Measurements from ENCODE around the gene GFPT2.

GFPT2 gene

GRCh38 chr5:180332861-180333260 lies 20.3 kb downstream of the GFPT2 start:
- no peak for DNase-seq

DNA sequence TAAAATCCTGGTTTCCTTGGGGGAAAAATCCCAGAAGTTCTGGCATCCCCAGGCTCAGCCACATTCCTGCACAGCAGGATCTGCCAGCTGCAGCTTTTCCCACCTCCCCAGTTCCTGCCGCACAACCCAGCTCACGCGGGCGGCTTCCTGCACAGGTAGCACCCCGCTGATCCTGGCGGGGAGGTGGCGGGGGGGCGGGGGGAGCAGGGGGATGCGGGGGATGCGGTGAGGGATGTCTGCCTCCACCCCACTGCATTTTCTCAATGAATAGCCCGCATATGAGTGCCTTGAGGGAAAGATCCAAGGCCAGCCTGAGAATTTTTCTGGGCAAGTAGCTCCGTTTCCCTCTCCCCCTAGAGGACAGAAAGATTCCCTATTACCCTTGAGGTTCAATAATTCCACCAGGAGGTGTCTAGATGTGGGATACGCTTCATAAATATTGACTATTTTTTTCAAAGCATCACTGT lies 21.1 kb downstream of the GFPT2 start:
- DNase-seq = peak; percentile 82

DNA sequence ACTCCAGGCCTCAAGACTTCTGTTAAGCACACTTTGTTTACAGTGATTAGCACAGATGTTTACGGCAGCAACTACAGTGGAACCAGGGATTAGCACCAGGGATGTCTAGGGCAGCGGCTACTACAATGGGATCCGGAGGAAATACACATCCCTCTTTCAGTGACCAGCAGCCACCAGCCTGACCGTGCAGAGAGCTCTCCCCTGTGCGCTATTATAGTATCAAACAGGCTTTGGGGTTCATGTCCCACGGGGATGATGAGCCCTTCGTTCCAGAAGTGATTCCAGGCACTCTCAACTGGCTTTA lies 21.5 kb downstream of the GFPT2 start:
- DNase-seq = no peak

- peak; percentile 100 for DNase-seq
Measured at GRCh38 chr5:180330810-180331646, 22.1 kb downstream of the GFPT2 start.

GRCh38 chr5:180330270-180330648 lies 22.9 kb downstream of the GFPT2 start:
- no peak for DNase-seq

DNA sequence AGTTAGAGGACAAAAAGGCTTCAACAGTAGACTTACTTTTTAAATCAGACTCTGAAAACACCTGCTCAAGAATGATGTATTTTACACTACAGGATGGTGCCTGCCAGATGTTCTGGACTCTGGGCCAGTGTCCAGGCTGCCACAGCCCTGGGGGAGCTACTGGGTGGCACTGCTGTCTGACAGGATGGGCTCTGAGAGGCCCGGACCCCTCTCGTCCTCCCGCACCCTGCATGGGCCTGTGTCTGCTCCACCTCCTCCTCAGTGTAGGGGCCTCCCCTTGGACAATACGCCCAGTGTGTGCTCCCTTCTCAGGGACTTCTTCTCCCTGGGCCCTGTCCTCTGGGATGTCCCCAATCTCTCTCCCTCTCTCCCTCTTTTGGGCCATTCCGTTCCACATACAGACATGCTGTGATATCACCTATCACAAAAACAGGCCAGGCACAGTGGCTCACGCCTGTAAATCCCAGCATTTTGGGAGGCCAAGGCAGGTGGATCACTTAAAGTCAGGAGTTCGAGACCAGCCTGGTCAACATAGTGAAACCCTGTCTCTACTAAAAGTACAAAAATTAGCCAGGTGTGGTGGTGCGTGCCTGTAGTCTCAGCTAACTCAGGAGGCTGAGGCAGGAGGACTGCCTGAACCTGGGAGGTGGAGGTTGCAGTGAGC lies 23.4 kb downstream of the GFPT2 start:
- no peak for DNase-seq

DNA sequence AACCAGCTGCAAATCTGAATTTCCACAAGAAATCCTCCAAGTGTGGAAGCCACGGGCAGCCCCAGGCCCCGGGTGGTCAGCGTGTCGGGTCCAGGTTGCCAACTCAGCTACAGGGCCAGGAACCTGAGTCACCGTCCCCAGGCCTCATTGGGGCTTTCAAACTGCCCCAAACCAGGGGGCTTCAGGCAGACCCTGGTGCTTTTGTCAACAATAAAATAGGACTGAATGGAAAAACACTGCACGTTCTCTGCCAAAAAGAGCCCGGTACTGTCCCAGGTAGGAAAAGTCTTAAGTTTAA lies 24.0 kb downstream of the GFPT2 start:
- no peak for DNase-seq

GRCh38 chr5:180328296-180329137 lies 24.6 kb downstream of the GFPT2 start:
- peak; percentile 56 for DNase-seq

GRCh38 chr5:180326989-180327565 lies 26.1 kb downstream of the GFPT2 start:
- no peak for DNase-seq

DNA sequence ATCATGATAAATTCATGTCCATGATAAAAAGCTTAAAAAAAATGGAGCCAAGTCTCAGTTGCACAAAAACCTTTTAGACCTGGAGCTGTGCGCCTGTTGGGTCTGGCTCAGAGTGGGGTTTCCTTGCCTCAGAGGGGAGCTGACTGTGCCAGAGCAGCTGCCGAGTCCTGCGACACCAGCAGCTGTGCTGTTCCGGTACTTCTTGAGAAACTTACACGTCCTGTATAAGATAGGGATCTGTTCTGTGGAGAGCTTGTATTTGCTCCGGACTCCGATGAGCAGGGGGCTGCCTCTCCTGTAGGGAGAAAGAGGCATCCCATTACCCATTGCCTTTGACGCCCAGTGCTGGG lies 28.6 kb downstream of the GFPT2 start:
- no peak for DNase-seq

DNA sequence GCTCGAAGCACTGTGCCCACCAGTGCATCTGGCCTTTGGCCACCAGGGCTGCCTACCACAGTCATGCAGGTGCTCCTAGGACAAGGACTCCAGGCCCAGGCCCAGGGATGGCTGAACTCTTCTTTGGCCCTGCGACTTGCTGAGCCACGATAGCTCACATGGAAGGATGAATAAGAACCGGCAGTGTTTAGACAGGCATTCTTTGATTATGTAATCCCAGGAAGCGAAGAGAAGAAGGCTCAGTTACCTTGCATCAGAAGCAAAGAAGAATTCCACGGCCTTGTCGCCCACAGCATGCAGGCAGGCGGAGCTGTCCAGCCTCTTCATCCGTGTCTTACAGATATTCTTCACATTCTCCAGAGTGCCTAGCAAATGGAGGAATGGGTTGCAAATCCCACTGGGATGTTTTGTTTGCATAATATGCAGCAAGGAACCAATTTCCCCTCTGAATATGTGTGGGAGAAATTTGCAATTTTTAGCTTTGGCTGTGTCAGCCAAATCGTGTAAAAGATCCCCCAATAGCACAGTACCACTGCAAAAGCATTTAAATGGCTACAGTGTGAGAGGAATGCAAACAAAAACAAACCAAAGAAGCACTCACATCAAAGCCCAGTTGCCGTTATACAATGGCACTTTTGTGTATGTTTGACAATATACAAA lies 29.1 kb downstream of the GFPT2 start:
- DNase-seq = peak; percentile 70

- DNase-seq = no peak
Measured at GRCh38 chr5:180323160-180323559, 30.0 kb downstream of the GFPT2 start.

DNA sequence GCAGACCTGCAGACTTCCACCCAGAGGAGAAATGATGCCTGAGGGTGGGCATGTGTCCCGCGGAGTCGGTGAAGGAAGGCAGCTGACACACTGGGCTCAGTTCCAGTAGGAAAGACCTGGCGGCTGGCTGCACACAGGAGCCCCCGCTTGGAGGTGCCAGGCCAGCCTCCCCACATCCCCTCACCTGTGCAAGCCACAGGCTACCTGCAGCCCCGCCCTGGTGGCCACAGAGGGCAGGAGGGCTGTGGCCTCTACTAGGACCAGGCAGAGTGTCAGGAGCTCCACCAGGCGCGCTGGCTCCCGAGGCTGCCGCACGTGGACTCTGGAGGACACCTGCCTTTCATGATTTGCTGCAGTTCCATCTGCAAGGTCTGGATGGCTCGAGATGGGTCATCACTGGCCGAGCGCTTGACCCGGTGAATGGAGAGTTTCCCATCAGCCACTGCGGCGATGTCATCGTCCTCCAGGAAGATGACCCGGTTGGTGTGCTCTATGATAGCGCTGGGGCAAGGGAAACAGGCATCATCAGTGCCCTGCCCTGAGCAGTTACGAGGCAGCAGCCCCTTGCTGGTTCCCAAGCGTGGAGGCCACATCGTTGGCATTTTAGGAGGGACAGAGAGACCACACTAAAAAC lies 34.6 kb downstream of the GFPT2 start:
- DNase-seq = no peak

DNA sequence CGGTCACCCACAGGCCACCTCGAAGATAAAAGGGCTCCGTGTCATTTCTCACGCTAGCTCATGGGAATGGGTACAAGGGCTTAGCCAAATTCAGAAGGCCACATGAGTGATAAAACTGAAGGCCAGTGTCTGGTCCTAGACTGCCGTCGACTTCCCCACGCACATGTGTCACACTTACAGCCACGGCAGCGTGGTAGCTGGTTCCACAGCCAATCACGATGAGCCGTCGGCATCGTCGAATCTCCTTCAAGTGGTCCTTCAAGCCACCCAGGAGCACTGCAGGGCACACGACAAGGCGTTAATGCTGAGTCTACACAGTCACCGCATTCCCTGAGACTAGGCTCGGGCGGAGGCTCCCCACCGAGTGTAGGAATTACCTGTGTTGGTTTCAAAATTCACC lies 36.5 kb downstream of the GFPT2 start:
- no peak for DNase-seq

DNA sequence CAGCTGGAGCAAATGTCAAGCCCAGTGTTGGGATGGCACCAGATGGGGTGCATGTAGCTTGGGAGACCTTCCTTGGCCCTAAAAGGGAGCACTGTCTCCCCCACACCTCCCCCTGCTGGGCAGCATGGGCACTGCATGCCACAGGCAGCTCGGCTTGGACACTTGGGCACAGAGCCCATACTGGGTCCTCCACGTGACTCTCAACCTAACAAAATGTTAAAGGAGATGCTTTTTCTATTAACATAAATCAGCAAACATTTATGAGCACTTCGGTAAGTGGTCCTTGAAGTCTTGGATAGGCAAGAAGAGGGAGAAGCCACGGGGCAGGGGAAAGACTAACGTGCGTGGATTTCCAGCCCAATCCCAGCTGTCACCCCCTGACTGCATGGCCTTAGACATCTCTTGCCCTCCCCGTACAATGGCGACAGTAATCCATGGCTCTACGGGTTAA lies 37.3 kb downstream of the GFPT2 start:
- no peak for DNase-seq

- DNase-seq = no peak
Measured at GRCh38 chr5:180313677-180314505, 39.2 kb downstream of the GFPT2 start.

GRCh38 chr5:180311216-180311615 lies 41.9 kb downstream of the GFPT2 start:
- no peak for DNase-seq

GRCh38 chr5:180306796-180307195 lies 46.3 kb downstream of the GFPT2 start:
- no peak for DNase-seq

GRCh38 chr5:180305481-180305880 lies 47.7 kb downstream of the GFPT2 start:
- no peak for DNase-seq

DNA sequence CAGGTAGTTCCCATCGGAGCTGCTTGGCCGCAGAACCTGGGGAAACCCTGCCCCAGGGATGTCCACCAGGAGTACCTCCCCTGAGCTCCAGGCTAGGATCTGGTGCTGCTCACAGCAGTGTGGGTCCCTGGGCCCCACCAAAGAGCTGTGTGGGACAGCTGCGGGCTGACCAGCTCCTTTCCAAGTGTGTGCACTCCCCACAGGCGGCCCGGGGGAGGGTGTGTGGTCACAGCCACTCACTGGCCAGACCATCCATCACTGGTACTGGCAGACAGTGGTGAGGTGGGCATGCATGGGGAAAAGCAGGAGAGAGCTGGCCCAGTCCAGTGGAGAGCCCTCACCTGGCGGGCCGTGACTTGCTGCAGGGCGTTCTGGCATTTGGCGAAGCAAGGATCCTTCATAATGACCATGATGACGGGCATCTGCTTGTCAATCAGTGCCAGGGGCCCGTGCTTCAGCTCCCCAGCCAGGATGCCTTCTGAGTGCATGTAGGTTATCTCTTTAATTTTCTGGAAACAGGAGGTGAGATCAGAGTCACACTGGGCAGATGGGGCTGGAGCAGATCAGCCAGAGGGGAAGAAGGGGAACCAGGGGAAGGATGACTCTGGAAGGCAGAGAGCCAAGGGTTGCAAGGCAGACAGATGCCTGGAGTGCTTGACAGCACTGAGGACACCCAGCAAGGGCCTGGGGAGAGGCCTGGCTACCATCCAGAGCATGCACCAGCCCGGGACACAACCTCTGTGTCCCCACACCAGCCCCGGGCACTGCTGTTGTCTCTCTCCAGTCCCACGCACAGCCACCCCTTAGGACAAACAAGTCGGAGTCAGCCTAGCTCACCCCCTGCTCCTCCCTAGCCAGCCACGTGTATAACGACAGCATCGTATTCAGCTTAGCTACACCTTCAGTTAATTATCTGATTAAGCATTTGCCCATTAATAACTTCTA lies 48.4 kb downstream of the GFPT2 start:
- no peak for DNase-seq

DNA sequence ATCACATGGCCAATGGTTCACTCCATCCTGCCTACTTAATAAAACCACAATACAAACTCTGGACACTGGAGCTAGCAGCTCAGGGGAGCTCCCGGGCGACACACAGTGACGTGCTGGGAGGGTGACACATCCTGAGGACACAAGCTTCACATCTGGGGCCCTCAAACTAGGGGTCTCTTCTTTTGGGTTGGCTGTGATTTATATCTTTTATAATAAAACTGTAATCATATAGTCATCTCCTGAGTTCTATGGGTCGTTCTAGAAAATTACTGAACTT lies 49.2 kb downstream of the GFPT2 start:
- DNase-seq = no peak

Measured in NCI-H226 (cell line).